HG03354 (cell line): Measurements from ENCODE around the gene SMIM28.
A peak's percentile ranks its signal among the peaks of the same experiment; 100 is the strongest.

ENCODE experiments used
- ATAC-seq: cut with Tn5 transposase; IDR thresholded peaks from one replicate; pipeline ENCODE4 v1.9.1; 2021; ENCODE audit warnings: mild to moderate bottlenecking; ENCODE audit not compliant: unreplicated experiment, poor library complexity, severe bottlenecking

The SMIM28 gene

GRCh38 chr6:138372711-138373463 is 4.8 kb upstream of the SMIM28 start:
- ATAC-seq, result no peak

GRCh38 chr6:138374230-138374629 is 3.5 kb upstream of the SMIM28 start:
- no peak for ATAC-seq

GRCh38 chr6:138374815-138375214 is 2.9 kb upstream of the SMIM28 start:
- ATAC-seq, result no peak

GRCh38 chr6:138377042-138377441 is 663 bp upstream of the SMIM28 start:
- no peak for ATAC-seq

GRCh38 chr6:138378463-138378862 is 758 bp downstream of the SMIM28 start:
- ATAC-seq, result no peak

GRCh38 chr6:138382498-138383265 is 5.0 kb downstream of the SMIM28 start:
- no peak for ATAC-seq

GRCh38 chr6:138383776-138384175 is 6.1 kb downstream of the SMIM28 start:
- ATAC-seq, result no peak

- no peak for ATAC-seq
Measured at GRCh38 chr6:138386897-138387296, 9.2 kb downstream of the SMIM28 start.

GRCh38 chr6:138387577-138388368 is 10.1 kb downstream of the SMIM28 start:
- no peak for ATAC-seq

- ATAC-seq, result no peak
Measured at GRCh38 chr6:138389551-138389950, 11.8 kb downstream of the SMIM28 start.

- ATAC-seq, result no peak
Measured at GRCh38 chr6:138393871-138394783, 16.4 kb downstream of the SMIM28 start.

- ATAC-seq, result no peak
Measured at GRCh38 chr6:138396709-138397108, 19.0 kb downstream of the SMIM28 start.

- no peak for ATAC-seq
Measured at GRCh38 chr6:138397128-138398122, 19.7 kb downstream of the SMIM28 start.

- no peak for ATAC-seq
Measured at GRCh38 chr6:138400326-138400725, 22.6 kb downstream of the SMIM28 start.

GRCh38 chr6:138401960-138402837 is 24.5 kb downstream of the SMIM28 start:
- no peak for ATAC-seq

GRCh38 chr6:138402838-138403187 is 25.1 kb downstream of the SMIM28 start:
- ATAC-seq, result no peak

GRCh38 chr6:138403324-138403800 is 25.7 kb downstream of the SMIM28 start:
- peak; percentile 25 for ATAC-seq
